Measurements from ENCODE around the gene HRH3. TPM values are rescaled to one million over a fixed set of nuclear protein-coding genes. Genes with fewer than 3 reads are reported as not detected.

The HRH3 gene
- total RNA-seq, 1 donor from 2014 or later, result not detected

GRCh38 chr20:62216636-62217566 is 3.2 kb downstream of the HRH3 start:
- DNase-seq (ENCODE audit: low read depth, low spot score), result no peak

- no peak for DNase-seq (ENCODE audit: low read depth, low spot score)
Observed at GRCh38 chr20:62215991-62216635, 4.0 kb downstream of the HRH3 start.

GRCh38 chr20:62215020-62215990 is 4.8 kb downstream of the HRH3 start:
- DNase-seq (ENCODE audit: low read depth, low spot score), result no peak

GRCh38 chr20:62214067-62214466 is 6.0 kb downstream of the HRH3 start:
- DNase-seq (ENCODE audit: low read depth, low spot score), result no peak

- no peak for DNase-seq (ENCODE audit: low read depth, low spot score)
Observed at GRCh38 chr20:62212299-62212698, 7.8 kb downstream of the HRH3 start.

DNA sequence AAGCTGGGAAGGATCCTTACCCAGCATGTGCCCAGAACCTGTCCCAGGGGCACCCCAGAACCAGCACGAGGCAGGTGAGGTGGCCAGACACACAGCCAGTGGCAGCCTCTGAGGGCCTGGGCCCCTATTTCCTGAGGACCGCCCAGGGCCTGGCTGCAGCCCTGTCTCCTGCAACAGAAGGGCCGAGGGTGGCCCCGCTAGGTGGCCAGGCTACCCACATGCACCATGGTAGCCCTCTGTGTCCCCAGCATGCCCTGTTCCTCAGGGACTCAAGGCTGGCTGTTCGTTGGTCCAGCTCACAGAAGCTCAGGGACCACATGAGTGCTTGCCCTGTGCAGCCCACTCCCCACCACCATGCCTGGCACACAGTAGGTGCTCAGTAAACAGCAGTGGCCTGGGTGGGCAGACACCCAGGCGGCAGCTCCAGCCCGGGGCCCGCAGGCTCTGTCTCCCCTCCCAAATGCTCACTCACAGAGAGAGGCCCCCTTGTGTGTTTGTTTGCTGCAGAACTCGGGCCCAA is 8.2 kb downstream of the HRH3 start:
- DNase-seq (ENCODE audit: low read depth, low spot score), result no peak

- DNase-seq (ENCODE audit: low read depth, low spot score), result no peak
Observed at GRCh38 chr20:62211216-62211615, 8.9 kb downstream of the HRH3 start.

DNA sequence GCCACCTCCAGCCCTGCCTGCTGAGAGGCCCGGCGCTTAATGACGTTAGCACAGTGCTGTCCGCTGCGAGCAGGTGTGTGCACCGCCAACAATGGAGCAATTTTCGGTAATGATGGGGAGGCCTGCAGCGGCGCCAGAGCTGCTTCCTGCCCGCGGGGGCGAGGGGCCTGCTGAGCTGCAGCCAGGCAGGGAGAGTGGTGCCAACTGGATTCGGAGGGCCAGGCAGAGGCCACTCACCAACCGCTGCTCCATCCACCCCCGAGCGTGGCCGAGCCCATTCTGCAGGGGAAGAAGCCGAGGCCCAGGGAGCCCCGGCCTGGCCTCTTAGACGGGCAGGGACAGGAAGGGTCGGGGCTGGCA is 9.6 kb downstream of the HRH3 start:
- DNase-seq (ENCODE audit: low read depth, low spot score), result no peak

- no peak for DNase-seq (ENCODE audit: low read depth, low spot score)
Observed at GRCh38 chr20:62209850-62210495, 10.1 kb downstream of the HRH3 start.

DNA sequence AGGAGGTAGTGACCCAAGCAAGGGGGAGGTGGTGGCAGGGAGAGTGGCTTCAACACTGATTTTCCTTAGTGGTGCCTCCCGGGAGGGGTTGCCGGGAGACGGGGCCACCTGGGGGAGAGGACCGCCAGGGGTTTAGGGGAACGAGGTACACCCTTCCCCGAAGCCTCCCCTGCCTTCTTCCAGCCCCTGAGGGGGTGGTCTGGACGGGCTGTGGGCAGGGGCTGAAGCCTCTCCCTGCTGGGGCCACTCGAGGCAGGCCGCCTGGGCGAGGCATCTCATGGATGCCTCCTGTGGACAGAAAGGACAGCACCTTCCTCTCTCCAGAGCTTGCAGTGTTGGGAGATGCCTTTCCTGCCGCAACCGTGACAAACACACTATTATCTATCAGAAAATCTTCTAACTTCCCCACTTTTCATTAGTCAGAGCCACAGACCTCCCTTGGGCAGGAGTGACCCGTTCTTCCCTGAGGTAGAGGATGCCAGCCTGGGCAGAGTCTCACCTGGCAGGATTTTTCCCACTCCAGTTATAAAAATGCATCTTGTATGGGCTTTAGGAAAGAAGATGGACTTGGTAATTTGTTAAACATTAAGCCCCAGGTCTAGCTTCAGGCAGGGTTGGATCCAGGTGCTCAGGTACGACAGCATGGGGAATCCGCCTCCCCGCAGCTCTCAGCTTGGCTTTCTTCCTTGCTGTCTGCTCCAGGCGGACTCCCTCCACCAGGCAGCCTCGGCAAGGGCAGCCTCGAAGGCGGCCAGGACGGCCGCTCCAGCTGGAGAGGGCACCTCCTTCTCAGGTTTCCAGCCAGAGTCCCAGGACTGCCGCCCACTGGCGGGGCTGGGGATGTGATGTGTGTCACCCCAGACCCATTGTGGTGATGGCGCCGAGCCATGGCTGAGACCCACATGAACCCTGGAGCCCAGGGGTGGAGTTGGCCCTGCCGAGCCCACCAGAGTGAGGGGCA is 11.0 kb downstream of the HRH3 start:
- DNase-seq (ENCODE audit: low read depth, low spot score), result no peak

- no peak for DNase-seq (ENCODE audit: low read depth, low spot score)
Observed at GRCh38 chr20:62208061-62208794, 11.8 kb downstream of the HRH3 start.

GRCh38 chr20:62206388-62206775 is 13.7 kb downstream of the HRH3 start:
- no peak for DNase-seq (ENCODE audit: low read depth, low spot score)

DNA sequence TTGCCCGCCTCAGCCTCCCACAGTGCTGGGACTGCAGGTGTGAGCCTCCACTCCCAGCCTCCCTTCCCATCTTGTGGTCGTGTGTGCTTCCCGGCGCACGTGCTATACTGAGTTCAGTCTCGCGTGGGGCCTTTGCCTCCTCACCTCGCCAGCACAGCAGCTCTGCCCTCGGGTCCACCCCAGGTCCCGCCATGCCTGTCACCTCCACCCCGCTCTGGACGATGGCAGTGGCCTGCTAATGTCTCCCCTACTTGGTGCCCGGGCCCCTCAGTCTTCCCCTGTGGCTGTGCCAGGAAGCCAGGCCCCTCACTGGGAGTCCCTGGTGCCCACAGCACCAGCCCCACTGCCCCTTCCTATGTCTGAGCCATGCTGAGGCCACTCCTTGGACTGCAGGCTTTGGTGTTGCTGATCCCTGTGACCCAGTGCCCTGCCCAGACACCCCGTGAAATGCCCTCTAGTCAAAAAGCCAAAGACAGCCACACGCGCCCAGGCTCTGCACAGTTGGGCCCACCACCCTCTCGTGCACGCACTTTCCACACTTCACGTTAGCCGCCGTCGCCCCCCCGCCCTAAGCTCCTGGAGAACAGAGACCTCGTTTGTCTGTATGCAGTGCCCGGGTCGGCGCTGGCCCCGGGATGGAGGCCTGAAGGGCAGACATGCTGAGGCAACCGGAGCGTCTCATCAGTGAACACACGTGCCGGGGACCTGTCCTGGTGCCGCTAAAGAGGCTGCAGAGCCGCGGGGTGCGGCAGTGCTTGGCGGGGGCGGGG is 14.3 kb downstream of the HRH3 start:
- no peak for DNase-seq (ENCODE audit: low read depth, low spot score)

- DNase-seq (ENCODE audit: low read depth, low spot score), result no peak
Observed at GRCh38 chr20:62203378-62204030, 16.6 kb downstream of the HRH3 start.

GRCh38 chr20:62202676-62203377 is 17.3 kb downstream of the HRH3 start:
- DNase-seq (ENCODE audit: low read depth, low spot score), result no peak

DNA sequence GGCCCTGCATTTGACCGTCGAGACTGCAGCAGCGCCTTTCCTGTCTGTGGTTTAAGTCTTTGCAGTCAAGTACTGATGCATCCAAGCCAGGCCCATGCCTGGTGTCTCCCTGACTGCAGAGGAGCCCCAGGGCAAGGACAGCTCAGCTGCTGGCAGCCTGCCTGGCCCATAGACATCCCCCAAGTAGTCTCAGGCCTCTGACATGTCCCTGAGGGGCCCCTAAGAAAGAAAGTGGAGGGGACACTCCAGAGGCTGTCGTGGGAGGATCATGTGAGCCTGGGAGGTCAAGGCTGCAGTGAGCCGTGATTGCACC is 18.0 kb downstream of the HRH3 start:
- DNase-seq (ENCODE audit: low read depth, low spot score), result no peak

All from pulmonary artery endothelial cell (primary cell).